Activated CD4-positive, alpha-beta T cell treated with anti-CD3 and anti-CD28 coated beads for 24 hours (primary cell): ENCODE results near the gene FASLG.
"Not testable (repeated sequence)": the region's sequence is repeated elsewhere in the genome, so short reads cannot be mapped to it uniquely, and the experiment has no call there.

Experiments
- DNase-seq, 2 donors: peaks; one replicate each; pipeline ENCODE4 v3.0.0-alpha.2; 2020; ENCODE audit warnings: low read depth in 2 of 2

Gene FASLG

GRCh38 chr1:172658871-172659453 lies at the start of gene FASLG:
TSS of gene FASLG (plus strand) at chr1:172659103. CDS start at chr1:172659202, 99 bp downstream.
- peak; percentile 37 to 45 for DNase-seq

GRCh38 chr1:172609528-172609927 lies 49.4 kb upstream of the FASLG start:
- no peak for DNase-seq

GRCh38 chr1:172612478-172612877 lies 46.4 kb upstream of the FASLG start:
- no peak for DNase-seq

GRCh38 chr1:172613294-172613693 lies 45.6 kb upstream of the FASLG start:
- DNase-seq, result no peak

DNA sequence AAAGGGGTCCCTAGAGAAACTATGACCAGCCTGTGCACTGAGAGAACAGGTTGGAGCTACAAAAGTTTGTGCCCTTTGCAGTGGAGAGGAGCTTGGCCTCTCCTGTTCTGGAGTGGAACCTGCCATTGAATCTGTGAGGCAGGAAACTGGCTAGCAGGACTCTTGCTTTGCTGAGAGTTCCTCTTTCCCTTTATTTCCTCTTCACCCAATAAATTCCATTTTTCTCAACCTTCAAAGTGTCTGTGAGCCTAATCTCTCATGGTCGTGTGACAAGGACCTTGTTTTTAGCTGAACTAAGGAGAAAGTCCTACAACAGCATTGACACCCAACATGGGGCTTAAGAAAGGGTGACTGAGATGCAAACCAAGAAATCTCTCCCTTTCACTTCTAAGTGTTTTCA lies 42.7 kb upstream of the FASLG start:
- no peak for DNase-seq

DNA sequence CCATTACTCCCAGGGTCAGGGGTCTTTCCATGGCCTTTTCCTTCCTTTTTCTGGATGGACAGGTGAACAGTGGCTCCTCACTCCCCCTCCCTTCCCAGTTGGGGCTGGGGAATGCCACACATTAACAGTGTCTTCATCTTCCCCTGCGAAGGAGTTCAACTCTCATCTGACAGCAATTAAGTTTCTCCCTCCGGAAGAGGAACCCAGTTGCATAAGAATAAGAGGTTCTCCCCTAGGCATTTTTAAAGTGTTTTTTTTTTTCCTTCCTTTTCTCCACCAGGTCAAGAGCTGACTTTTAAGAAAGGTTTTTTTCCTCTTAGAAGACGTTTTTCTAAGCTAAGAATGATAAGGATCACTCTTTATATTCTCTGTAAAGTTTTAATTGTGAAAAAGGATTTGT lies 42.3 kb upstream of the FASLG start:
- DNase-seq, result no peak

GRCh38 chr1:172620603-172621002 lies 38.3 kb upstream of the FASLG start:
- not testable (repeated sequence) for DNase-seq

- DNase-seq, result no peak
These were observed 36.4 kb upstream of the FASLG start for GRCh38 chr1:172622541-172622940.

- DNase-seq, result no peak
These were observed 35.2 kb upstream of the FASLG start for GRCh38 chr1:172623748-172624147.

DNA sequence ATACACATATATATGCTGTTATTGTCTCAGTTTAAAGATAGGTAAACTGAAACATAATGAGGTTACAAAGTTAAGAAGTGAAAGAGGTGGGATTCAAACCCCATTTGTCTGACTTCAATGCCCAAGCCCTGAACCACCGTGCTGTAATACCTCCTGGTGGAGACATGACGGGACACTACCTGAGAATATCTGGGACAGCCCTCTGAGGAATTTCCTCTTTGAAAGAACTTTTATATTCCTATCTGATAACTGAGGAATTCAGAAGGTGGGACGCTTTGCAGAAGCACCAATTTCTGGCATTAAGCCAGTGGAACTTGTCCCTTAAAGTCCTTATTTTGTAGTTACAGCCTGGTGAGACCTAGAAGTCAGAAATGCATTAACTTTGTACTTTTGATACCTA lies 32.1 kb upstream of the FASLG start:
- DNase-seq, result no peak

GRCh38 chr1:172627702-172628101 lies 31.2 kb upstream of the FASLG start:
- no peak for DNase-seq

DNA sequence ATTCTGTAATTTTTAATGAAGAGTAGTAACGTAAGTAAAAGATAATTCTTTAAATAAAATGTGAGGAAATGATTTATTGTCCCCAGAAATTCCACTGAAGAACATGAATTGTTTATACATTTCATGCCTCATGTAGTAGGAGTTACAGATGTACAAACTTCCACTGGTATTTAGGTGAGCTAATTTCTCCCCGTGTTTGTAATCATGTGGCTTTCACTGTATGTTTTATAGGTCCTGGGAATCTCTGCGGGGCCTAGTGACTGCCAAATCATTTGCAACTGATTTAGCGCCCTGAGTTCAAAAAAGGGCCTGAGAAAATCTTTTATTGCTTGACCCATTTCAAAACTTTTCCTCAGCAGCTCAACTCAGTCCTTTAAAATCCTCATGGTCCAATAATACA lies 30.5 kb upstream of the FASLG start:
- DNase-seq, result no peak

GRCh38 chr1:172629170-172629569 lies 29.7 kb upstream of the FASLG start:
- DNase-seq, result no peak

- DNase-seq, result no peak
These were observed 29.3 kb upstream of the FASLG start for GRCh38 chr1:172629638-172630037.

DNA sequence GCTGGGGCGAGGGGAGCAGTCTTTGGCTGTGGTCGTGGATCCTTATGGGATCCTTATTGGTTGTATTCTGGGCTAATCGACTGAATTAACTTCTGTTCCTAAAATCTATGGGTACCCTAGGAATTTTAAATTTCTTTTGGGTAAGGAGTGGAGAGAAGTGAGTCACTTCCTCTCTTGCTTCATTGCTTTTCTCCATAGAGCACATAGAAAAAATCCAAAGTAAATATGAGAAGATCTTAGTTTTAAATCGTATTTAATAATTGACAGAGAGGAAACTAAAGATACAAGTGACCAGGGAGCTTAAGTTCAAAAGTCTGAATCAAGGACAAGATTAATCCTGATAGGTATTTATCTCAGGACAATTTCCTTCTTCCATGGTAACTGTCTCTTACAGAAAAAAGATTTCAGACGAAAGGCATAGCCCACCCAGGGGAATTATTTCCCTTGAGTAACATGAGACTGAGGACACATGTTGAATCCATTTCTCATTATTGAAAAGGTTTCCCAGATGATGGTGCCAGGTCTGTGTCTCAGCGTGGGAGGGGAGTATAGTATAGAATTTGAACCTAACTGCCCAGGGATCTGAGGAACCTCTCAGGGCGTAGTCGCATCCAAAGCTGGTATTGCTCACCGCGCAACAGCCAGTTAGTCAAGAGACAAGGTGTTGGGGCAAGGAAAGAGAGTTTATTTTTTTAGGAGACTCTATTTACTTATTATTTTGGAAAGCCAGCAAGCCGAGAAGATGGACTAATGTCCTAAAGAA lies 28.7 kb upstream of the FASLG start:
- no peak for DNase-seq

GRCh38 chr1:172630868-172631267 lies 28.0 kb upstream of the FASLG start:
- DNase-seq, result no peak

GRCh38 chr1:172637522-172637921 lies 21.4 kb upstream of the FASLG start:
- DNase-seq, result no peak

- DNase-seq, result no peak
These were observed 20.7 kb upstream of the FASLG start for GRCh38 chr1:172638249-172638648.

GRCh38 chr1:172638885-172639831 lies 19.7 kb upstream of the FASLG start:
- peak; percentile 58 to 60 for DNase-seq

- no peak for DNase-seq
These were observed 18.8 kb upstream of the FASLG start for GRCh38 chr1:172640111-172640510.

DNA sequence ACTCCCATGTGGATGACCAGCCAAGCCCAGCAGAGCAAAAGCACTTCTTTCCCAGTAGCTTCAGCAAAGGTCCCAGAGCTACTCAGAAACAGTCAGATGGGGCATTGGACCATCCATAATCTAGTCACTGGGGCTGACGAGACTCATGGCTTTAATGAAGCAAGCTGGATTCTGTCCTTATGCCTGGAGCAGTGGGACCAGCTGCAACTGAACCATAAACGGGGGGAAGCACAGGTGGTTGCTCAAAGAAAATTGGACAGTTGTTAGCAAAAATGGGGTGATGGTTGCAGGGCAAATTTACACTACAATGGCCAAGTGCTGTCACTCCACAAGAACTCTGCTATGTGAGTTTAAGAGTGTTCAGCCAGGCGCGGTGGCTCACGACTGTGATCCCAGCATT lies 17.4 kb upstream of the FASLG start:
- no peak for DNase-seq

- DNase-seq, result no peak
These were observed 15.9 kb upstream of the FASLG start for GRCh38 chr1:172642970-172643369.
